ENCODE data around the gene STEAP2. TPM values are rescaled to one million over a fixed set of nuclear protein-coding genes. Genes with fewer than 3 reads are reported as not detected.

Gene STEAP2
- total RNA-seq, 4 donors from 2014 or later = 0.20 to 3.5 (median 1.2) TPM

- no peak for DNase-seq
- Histone ChIP-seq H3K27me3 (no peaks in the 10 kb centered on the region), H3K27ac (no peak overlapping the region), H3K9me3 (no peaks in the 10 kb centered on the region), H3K36me3 (no peaks in the 10 kb centered on the region), H3K4me3 (no peak overlapping the region), H3K4me1 (no peaks in the 10 kb centered on the region)
- in situ Hi-C loops (cut with MboI; ENCODE audit: low sequenced_read_pairs in 4 of 4) = no loop called here
- TF ChIP-seq CTCF (IDR thresholded peaks at IDR 0.05 in 4 of 5, conservative IDR thresholded peaks at IDR 0.05 in 1 of 5) = no peak
- no peak for TF ChIP-seq POLR2A (IDR thresholded peaks at IDR 0.05)
- ATAC-seq = no peak
- intact Hi-C loops (cut with DNase I; ENCODE audit: low total_unique reads) = no loop called here
These were observed 4.6 kb downstream of the STEAP2 start for GRCh38 chr7:90216080-90216674.

- ATAC-seq (no peak), DNase-seq (no peak)
- in situ Hi-C loops (cut with MboI; ENCODE audit: low sequenced_read_pairs in 4 of 4) = no loop called here
- Histone ChIP-seq H3K27ac (no peak overlapping the region), H3K9me3 (no peaks in the 10 kb centered on the region), H3K4me3 (no peak overlapping the region), H3K27me3 (no peaks in the 10 kb centered on the region), H3K4me1 (no peaks in the 10 kb centered on the region), H3K36me3 (no peaks in the 10 kb centered on the region)
- no peak for TF ChIP-seq POLR2A (IDR thresholded peaks at IDR 0.05)
- no peak for TF ChIP-seq CTCF (IDR thresholded peaks at IDR 0.05 in 4 of 5, conservative IDR thresholded peaks at IDR 0.05 in 1 of 5)
- intact Hi-C loops (cut with DNase I; ENCODE audit: low total_unique reads) = no loop called here
These were observed 5.2 kb downstream of the STEAP2 start for GRCh38 chr7:90216771-90217170.

GRCh38 chr7:90222390-90222789 is 10.8 kb downstream of the STEAP2 start:
- no peak for DNase-seq
- in situ Hi-C loops (cut with MboI; ENCODE audit: low sequenced_read_pairs in 4 of 4) (no loop called here), intact Hi-C loops (cut with DNase I; ENCODE audit: low total_unique reads) (no loop called here)
- TF ChIP-seq POLR2A (IDR thresholded peaks at IDR 0.05) (no peak), CTCF (IDR thresholded peaks at IDR 0.05 in 4 of 5, conservative IDR thresholded peaks at IDR 0.05 in 1 of 5) (no peak)
- Histone ChIP-seq H3K27me3 (no peaks in the 10 kb centered on the region), H3K27ac (peak overlapping the region in 1 of 4 donors; percentile 18), H3K4me3 (no peak overlapping the region), H3K9me3 (no peaks in the 10 kb centered on the region), H3K4me1 (no peaks in the 10 kb centered on the region), H3K36me3 (no peaks in the 10 kb centered on the region)
- no peak for ATAC-seq

GRCh38 chr7:90222811-90223725 is 11.5 kb downstream of the STEAP2 start:
- no peak for TF ChIP-seq POLR2A (IDR thresholded peaks at IDR 0.05)
- TF ChIP-seq CTCF (IDR thresholded peaks at IDR 0.05 in 4 of 5, conservative IDR thresholded peaks at IDR 0.05 in 1 of 5) = no peak
- DNase-seq = no peak
- peak overlapping the region in 1 of 4 donors; percentile 49 for H3K27ac ChIP-seq
- intact Hi-C loops (cut with DNase I; ENCODE audit: low total_unique reads) = no loop called here
- in situ Hi-C loops (cut with MboI; ENCODE audit: low sequenced_read_pairs in 4 of 4) = no loop called here
- no peaks in the 10 kb centered on the region for H3K4me1 ChIP-seq
- no peaks in the 10 kb centered on the region for H3K27me3 ChIP-seq
- H3K36me3 ChIP-seq = no peaks in the 10 kb centered on the region
- ATAC-seq = peak in 1 of 2 donors; percentile 68
- no peak overlapping the region for H3K4me3 ChIP-seq
- no peaks in the 10 kb centered on the region for H3K9me3 ChIP-seq
